Testis (tissue), 3 donors: ENCODE results near the gene RUNX3. TPM values are rescaled to one million over a fixed set of nuclear protein-coding genes. Genes with fewer than 3 reads are reported as not detected.

ENCODE experiments used
- DNase-seq: peaks from one replicate; pipeline ENCODE4 v3.0.0-alpha.2; 2019
- H3K27ac ChIP-seq, 2 donors: fragments of 200-600 bp; sonication (generic); one replicate each; pipeline ENCODE4 v1.5.1; 2019
- H3K27me3 ChIP-seq: fragments of 200-600 bp; sonication (generic); one replicate; pipeline ENCODE4 v1.5.1; 2019
- H3K36me3 ChIP-seq: fragments of 200-600 bp; sonication (generic); one replicate; pipeline ENCODE4 v1.5.1; 2017; ENCODE audit warnings: low read depth; ENCODE audit errors: missing control alignments
- H3K4me1 ChIP-seq: fragments of 200-600 bp; sonication (generic); one replicate; pipeline ENCODE4 v1.5.1; 2019
- H3K4me3 ChIP-seq, 2 donors: fragments of 200-600 bp; sonication (generic); one replicate each; pipeline ENCODE4 v1.5.1; 2017 to 2019
- H3K9me3 ChIP-seq: fragments of 200-600 bp; sonication (generic); one replicate; pipeline ENCODE4 v1.5.1; 2017
- POLR2A ChIP-seq: fragments of 450-650 bp; IDR thresholded peaks from one replicate; pipeline ENCODE4 v1.6.1; 2017; ENCODE audit warnings: antibody characterized with exemption, mild to moderate bottlenecking, moderate library complexity
- WGBS, 2 donors: methylation state at CpG; one replicate each; pipeline ENCODE4 v1.1.5; 2018; 5-methylcytosine and 5-hydroxymethylcytosine counted together
- intact Hi-C: fragments of 100-400 bp; cut with DNase I; formaldehyde crosslinking; loops from one replicate; pipeline ENCODE4 v1.15.1; 2023; ENCODE audit warnings: low total_unique reads
- polyA plus RNA-seq: library from polyadenylated mRNA; stranded (reverse); fragments of 350-450 nt; fragmentation: Illumina TruSeq; extraction: RNeasy Lipid Tissue Mini Kit (QIAGEN cat#74804); gene quantifications from one replicate; pipeline ENCODE4 v1.2.3, GENCODE V29; 2014; ENCODE audit warnings: low read depth, low replicate concordance; ENCODE audit not compliant: insufficient read depth
- total RNA-seq, 2 donors: library from RNA; depleted of rRNA; stranded (reverse); fragments of >200 nt; gene quantifications; one replicate each; pipeline ENCODE4 v1.2.3, GENCODE V29; 2016
- TF ChIP-seq, protein P1 (sequence below), 3 experiments: fragments of 450-650 bp in 2 of 3; fragments of 200-600 bp in 1 of 3; sonication (generic) in 1 of 3; IDR thresholded peaks; one replicate each; pipeline ENCODE4 v1.5.1; 2016 to 2019; ENCODE audit warnings: antibody characterized with exemption in 3 of 3, mild to moderate bottlenecking in 2 of 3, moderate library complexity in 1 of 3

RUNX3 gene
- total and polyA plus RNA-seq, 3 donors from 2014 or later, result 5.1 to 6.4 (median 5.7) TPM

- H3K9me3 ChIP-seq, result no peaks in the 10 kb centered on the region
- no peaks in the 10 kb centered on the region for H3K36me3 ChIP-seq
- 89 to 90% methylated on average over 4 to 6 of the region's 6 CpGs for WGBS, 2 donors
- intact Hi-C loops, result no loop called here
- no peak overlapping the region for H3K27ac ChIP-seq
- no peak for DNase-seq
- H3K4me1 ChIP-seq, result no peaks in the 10 kb centered on the region
- TF ChIP-seq, protein P1, sequence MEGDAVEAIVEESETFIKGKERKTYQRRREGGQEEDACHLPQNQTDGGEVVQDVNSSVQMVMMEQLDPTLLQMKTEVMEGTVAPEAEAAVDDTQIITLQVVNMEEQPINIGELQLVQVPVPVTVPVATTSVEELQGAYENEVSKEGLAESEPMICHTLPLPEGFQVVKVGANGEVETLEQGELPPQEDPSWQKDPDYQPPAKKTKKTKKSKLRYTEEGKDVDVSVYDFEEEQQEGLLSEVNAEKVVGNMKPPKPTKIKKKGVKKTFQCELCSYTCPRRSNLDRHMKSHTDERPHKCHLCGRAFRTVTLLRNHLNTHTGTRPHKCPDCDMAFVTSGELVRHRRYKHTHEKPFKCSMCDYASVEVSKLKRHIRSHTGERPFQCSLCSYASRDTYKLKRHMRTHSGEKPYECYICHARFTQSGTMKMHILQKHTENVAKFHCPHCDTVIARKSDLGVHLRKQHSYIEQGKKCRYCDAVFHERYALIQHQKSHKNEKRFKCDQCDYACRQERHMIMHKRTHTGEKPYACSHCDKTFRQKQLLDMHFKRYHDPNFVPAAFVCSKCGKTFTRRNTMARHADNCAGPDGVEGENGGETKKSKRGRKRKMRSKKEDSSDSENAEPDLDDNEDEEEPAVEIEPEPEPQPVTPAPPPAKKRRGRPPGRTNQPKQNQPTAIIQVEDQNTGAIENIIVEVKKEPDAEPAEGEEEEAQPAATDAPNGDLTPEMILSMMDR (IDR thresholded peaks at IDR 0.05), result no peak
- no peak for TF ChIP-seq POLR2A
- no peak overlapping the region for H3K4me3 ChIP-seq
- H3K27me3 ChIP-seq, result no peaks in the 10 kb centered on the region
These were observed 26.5 kb downstream of the RUNX3 start for GRCh38 chr1:24903560-24903954.

- DNase-seq, result no peak
- intact Hi-C loops, result no loop called here
- H3K27me3 ChIP-seq, result no peaks in the 10 kb centered on the region
These were observed 27.0 kb downstream of the RUNX3 start for GRCh38 chr1:24903011-24903461.

DNA sequence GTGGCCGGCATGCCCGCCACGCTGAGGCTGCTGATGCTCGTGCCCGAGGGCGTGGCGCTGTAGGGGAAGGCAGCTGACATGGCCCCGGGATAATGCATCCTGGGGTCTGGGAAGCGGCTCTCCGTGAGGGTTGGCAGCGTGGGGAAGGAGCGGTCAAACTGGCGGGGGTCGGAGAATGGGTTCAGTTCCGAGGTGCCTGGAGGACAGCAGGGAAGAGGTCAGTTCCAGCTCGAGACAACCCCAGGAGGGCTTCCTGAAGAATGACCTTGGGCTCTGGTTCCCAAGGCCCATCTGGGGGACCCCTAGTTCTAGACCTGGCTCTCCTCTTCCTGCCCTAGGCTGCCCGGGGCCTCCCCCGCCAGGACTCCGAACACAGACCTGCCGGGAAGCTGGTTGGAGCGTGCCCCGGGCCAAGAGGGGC, 27.6 kb downstream of the RUNX3 start:
- no peak for DNase-seq
- no peaks in the 10 kb centered on the region for H3K27me3 ChIP-seq
- no peaks in the 10 kb centered on the region for H3K4me1 ChIP-seq
- intact Hi-C loops, result no loop called here
- H3K9me3 ChIP-seq, result no peaks in the 10 kb centered on the region
- no peaks in the 10 kb centered on the region for H3K36me3 ChIP-seq
- TF ChIP-seq, protein P1 (IDR thresholded peaks at IDR 0.05), result no peak
- H3K4me3 ChIP-seq, result no peak overlapping the region
- WGBS, 2 donors, result 95% methylated on average over 17 to 22 of the region's 22 CpGs
- H3K27ac ChIP-seq, result no peak overlapping the region

More at GRCh38 chr1:24903011-24903461, 27.0 kb downstream of the RUNX3 start:
- 81 to 91% methylated on average over 7 to 10 of the region's 10 CpGs for WGBS, 2 donors
- Histone ChIP-seq H3K4me1 (no peaks in the 10 kb centered on the region), H3K9me3 (no peaks in the 10 kb centered on the region), H3K27ac (no peak overlapping the region), H3K36me3 (no peaks in the 10 kb centered on the region), H3K4me3 (no peak overlapping the region)
- TF ChIP-seq, protein P1 (IDR thresholded peaks at IDR 0.05), result no peak
- TF ChIP-seq POLR2A, result no peak

DNA sequence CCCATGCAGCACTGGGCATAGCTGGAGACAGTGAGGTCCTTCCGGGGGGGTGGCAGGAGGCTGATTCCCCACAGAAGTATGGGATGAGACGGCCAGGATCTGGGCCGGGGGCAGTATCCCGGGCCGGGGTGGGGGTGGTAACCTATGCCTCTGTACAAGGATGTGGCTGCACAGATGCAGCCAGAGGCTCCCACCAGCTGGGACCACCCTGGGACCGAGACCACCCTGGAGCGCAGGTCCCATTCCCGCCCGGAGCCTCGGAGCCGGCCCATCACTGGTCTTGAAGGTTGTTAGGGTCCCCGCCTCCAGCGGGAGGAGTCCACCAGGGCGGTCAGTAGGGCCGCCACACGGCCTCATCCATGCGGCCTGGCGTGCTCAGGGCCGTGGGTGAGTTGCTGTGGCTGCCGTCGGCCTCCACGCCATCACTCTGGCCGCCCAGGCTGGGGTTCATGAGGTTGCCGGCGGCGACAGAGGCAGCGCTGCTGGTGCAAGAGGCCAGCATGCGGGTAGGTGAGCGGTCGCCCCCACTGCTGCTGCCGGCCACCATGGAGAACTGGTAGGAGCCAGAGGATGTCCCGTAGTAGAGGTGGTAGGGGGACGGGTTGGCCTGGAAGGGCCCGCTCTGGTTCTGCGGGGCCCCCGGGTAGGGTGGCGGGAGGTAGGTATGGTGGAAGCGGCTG, 28.1 kb downstream of the RUNX3 start:
- no peak for DNase-seq
- no peaks in the 10 kb centered on the region for H3K9me3 ChIP-seq
- WGBS, 2 donors, result 83 to 93% methylated on average over 7 to 24 of the region's 38 CpGs
- H3K36me3 ChIP-seq, result no peaks in the 10 kb centered on the region
- H3K4me3 ChIP-seq, result no peak overlapping the region
- TF ChIP-seq POLR2A, result no peak
- TF ChIP-seq, protein P1 (IDR thresholded peaks at IDR 0.05), result no peak
- H3K27ac ChIP-seq, result no peak overlapping the region
- intact Hi-C loops, result no loop called here
- H3K4me1 ChIP-seq, result no peaks in the 10 kb centered on the region
- H3K27me3 ChIP-seq, result no peaks in the 10 kb centered on the region
